CD14-positive monocyte (primary cell): ENCODE measurements around the gene GUCA1A. TPM values are rescaled to one million over a fixed set of nuclear protein-coding genes. Genes with fewer than 3 reads are reported as not detected.

Experiments
- DNase-seq, 3 donors: peaks; one replicate each; pipeline ENCODE4 v3.0.0-alpha.2; 2011 to 2022
- H2AFZ ChIP-seq: 2 replicates; pipeline ENCODE4 v1.6.0; 2012; ENCODE audit warnings: mild to moderate bottlenecking, low read depth, low read length, inconsistent platforms; ENCODE audit not compliant: insufficient read depth, poor library complexity, severe bottlenecking
- H3K27ac ChIP-seq, 2 donors: 1 replicate in 1 of 2; 2 replicates in 1 of 2; pipeline ENCODE4 v1.5.1; 2012 to 2013; ENCODE audit warnings: low read length in 2 of 2, control low read depth in 1 of 2, inconsistent platforms in 1 of 2, low read depth in 1 of 2, mild to moderate bottlenecking in 1 of 2
- H3K27me3 ChIP-seq, 2 donors: one replicate each; pipeline versions ENCODE4 v1.6.0 to v1.6.1; 2011 to 2013; ENCODE audit warnings: low read length in 2 of 2; ENCODE audit not compliant: control insufficient read depth in 2 of 2, insufficient read depth in 2 of 2
- H3K36me3 ChIP-seq, 2 donors: replicated peaks in 1 of 2; 1 replicate in 1 of 2; 2 replicates in 1 of 2; pipeline versions ENCODE4 v1.5.1 to v1.6.1; 2012 to 2013; ENCODE audit warnings: low read length in 2 of 2, control low read depth in 1 of 2, inconsistent platforms in 1 of 2, mild to moderate bottlenecking in 1 of 2; ENCODE audit not compliant: insufficient read depth in 2 of 2, control insufficient read depth in 1 of 2
- H3K4me1 ChIP-seq, 2 donors: 1 replicate in 1 of 2; 2 replicates in 1 of 2; pipeline versions ENCODE4 v1.5.1 to v1.6.1; 2012 to 2013; ENCODE audit warnings: low read length in 2 of 2, control low read depth in 1 of 2, inconsistent platforms in 1 of 2, mild to moderate bottlenecking in 1 of 2, moderate library complexity in 1 of 2; ENCODE audit not compliant: insufficient read depth in 2 of 2, control insufficient read depth in 1 of 2
- H3K4me2 ChIP-seq: replicated peaks from 2 replicates; pipeline ENCODE3; 2012; ENCODE audit warnings: low read length, moderate library complexity, mild to moderate bottlenecking; ENCODE audit not compliant: poor library complexity, severe bottlenecking; ENCODE audit errors: extremely low read depth
- H3K4me3 ChIP-seq, 3 experiments: fragments of 200-600 bp in 1 of 3; sonication (generic) in 1 of 3; replicated peaks in 1 of 3; 1 replicate in 2 of 3; 2 replicates in 1 of 3; pipeline ENCODE4 v1.5.1; 2011 to 2013; ENCODE audit warnings: low read length in 3 of 3, mild to moderate bottlenecking in 3 of 3, control low read depth in 2 of 3, low read depth in 2 of 3, inconsistent platforms in 1 of 3, moderate library complexity in 1 of 3
- H3K79me2 ChIP-seq: 2 replicates; pipeline ENCODE4 v1.6.0; 2012; ENCODE audit warnings: mild to moderate bottlenecking, control low read depth, inconsistent platforms, low read length, moderate library complexity; ENCODE audit not compliant: insufficient read depth
- H3K9ac ChIP-seq: 2 replicates; pipeline ENCODE4 v1.6.0; 2017; ENCODE audit warnings: low read length, mild to moderate bottlenecking; ENCODE audit not compliant: insufficient read depth, poor library complexity, severe bottlenecking
- H3K9me3 ChIP-seq, 2 donors: replicated peaks in 1 of 2; 1 replicate in 1 of 2; 2 replicates in 1 of 2; pipeline versions ENCODE4 v1.5.1 to v1.6.1; 2012 to 2013; ENCODE audit warnings: low read length in 2 of 2, control low read depth in 1 of 2; ENCODE audit not compliant: control insufficient read depth in 1 of 2, insufficient read depth in 1 of 2
- H4K20me1 ChIP-seq: 2 replicates; pipeline ENCODE4 v1.6.0; 2012; ENCODE audit warnings: mild to moderate bottlenecking, low read length, control low read depth, moderate library complexity; ENCODE audit not compliant: insufficient read depth
- H3K27ac Mint-ChIP-seq, 7 donors: one replicate each; pipeline ENCODE4 v1.8.0; 2020; ENCODE audit warnings: mild to moderate bottlenecking in 7 of 7, mixed read lengths in 7 of 7, moderate library complexity in 6 of 7, inconsistent platforms in 2 of 7
- H3K27me3 Mint-ChIP-seq, 3 donors: one replicate each; pipeline ENCODE4 v1.8.0; 2021 to 2022; ENCODE audit warnings: low read depth in 3 of 3, mild to moderate bottlenecking in 3 of 3, mixed read lengths in 3 of 3, moderate library complexity in 3 of 3, inconsistent platforms in 1 of 3
- H3K36me3 Mint-ChIP-seq, 2 donors: one replicate each; pipeline ENCODE4 v1.8.0; 2020; ENCODE audit warnings: mixed read lengths in 2 of 2, inconsistent platforms in 1 of 2, mild to moderate bottlenecking in 1 of 2
- H3K4me1 Mint-ChIP-seq: one replicate; pipeline ENCODE4 v1.8.0; 2020; ENCODE audit warnings: mild to moderate bottlenecking, mixed read lengths
- H3K4me3 Mint-ChIP-seq, 2 donors: one replicate each; pipeline ENCODE4 v1.8.0; 2020; ENCODE audit warnings: mild to moderate bottlenecking in 2 of 2, mixed read lengths in 2 of 2, moderate library complexity in 1 of 2
- H3K9me3 Mint-ChIP-seq, 7 donors: one replicate each; pipeline ENCODE4 v1.8.0; 2020 to 2022; ENCODE audit warnings: mixed read lengths in 7 of 7, mild to moderate bottlenecking in 6 of 7, moderate library complexity in 6 of 7, inconsistent platforms in 2 of 7
- WGBS: methylation state at CpG from one replicate; pipeline ENCODE4 v1.1.5; 2013; ENCODE audit warnings: missing lambda C conversion rate; ENCODE audit not compliant: insufficient coverage; 5-methylcytosine and 5-hydroxymethylcytosine counted together
- intact Hi-C, 2 donors: fragments of 100-400 bp; cut with micrococcal nuclease; formaldehyde crosslinking; loops; one replicate each; pipeline versions ENCODE4 v1.15.0 to v1.15.1; 2023
- polyA plus RNA-seq, 3 donors: library from polyadenylated mRNA; depleted of rRNA in 1 of 3; unstranded in 2 of 3; stranded (reverse) in 1 of 3; fragments of 300-500 nt in 2 of 3; fragments of >200 nt in 1 of 3; fragmentation: Illumina TruSeq in 2 of 3; gene quantifications; 1 replicate in 2 of 3; 2 replicates in 1 of 3; pipeline ENCODE4 v1.2.3, GENCODE V29; 2012 to 2021
- TF ChIP-seq, protein P1 (sequence below): fragments of 200-600 bp; IDR thresholded peaks from one replicate; pipeline ENCODE4 v1.8.0; 2022; ENCODE audit warnings: antibody characterized with exemption, mild to moderate bottlenecking

GUCA1A gene
- polyA plus RNA-seq, 3 donors, result not detected

DNA sequence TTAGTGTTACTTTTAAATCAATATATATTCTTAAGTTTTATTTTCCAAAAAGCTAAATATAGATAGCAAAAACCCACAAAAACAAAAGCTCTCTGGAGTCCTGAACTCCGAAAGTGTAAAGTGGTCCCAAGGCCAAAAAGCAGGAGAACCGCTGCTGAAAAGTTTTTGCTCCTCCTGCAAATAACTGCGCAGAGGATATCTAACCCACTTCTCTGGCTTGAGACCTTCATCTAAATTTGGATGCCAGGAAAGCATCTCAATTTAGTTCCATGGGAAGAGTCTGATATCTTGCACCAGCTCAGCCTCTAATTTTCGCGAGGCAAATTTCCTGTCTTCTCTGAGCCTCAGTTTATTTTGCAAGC lies 44.0 kb downstream of the GUCA1A start:
- intact Hi-C loops, result loop anchor here (5.0 to 10.0 kb wide), 3 partner anchors 330 to 675 kb away; partner anchors contain the start of genes PRICKLE4 (in 1 of the 2) and TOMM6 (in 1 of the 2)

DNA sequence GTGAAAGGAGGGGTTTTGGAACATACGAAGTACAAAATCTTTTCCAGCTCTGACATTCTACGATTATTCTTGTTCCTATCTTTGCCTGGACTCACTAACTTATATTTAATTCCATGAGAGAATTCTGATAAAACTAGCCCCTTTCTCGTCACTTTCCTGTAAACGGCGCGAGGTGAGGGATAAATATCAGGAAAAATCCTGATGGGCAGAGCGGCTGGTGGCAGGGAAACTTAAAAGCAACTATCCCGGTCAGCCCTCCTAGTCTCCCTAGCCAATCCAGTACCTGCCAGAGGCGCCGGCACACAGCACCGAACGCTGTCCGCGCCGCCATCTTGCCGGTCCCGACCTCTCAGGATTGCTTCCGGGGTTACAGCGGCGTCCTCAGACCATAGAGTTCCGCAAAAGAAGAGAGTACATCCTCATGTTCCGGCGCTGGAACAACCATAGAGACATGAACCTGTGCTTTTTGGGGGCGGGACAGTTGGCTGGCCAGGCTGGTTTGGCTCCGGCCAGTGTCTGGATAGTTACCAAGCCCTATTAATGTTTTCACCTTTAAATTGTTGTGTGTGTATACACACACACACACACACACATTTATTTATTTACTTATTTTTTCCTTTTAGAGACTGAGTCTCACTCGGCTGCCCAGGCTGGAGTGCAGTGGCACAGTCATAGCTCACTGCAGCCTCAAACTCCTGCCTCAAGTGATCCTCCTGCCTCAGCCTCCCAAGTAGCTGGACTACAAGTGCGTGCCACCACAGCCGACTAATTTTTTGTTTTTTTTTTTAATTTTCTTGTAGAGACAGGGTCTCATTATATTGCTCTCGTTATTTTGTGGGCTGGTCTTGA lies 44.6 kb downstream of the GUCA1A start, which contains the start of gene MRPS10:
TSS of gene MRPS10 (minus strand) at position 343 of the 849 bp plus-strand sequence. CDS start at position 331, 12 bp downstream.
- TF ChIP-seq, protein P1, sequence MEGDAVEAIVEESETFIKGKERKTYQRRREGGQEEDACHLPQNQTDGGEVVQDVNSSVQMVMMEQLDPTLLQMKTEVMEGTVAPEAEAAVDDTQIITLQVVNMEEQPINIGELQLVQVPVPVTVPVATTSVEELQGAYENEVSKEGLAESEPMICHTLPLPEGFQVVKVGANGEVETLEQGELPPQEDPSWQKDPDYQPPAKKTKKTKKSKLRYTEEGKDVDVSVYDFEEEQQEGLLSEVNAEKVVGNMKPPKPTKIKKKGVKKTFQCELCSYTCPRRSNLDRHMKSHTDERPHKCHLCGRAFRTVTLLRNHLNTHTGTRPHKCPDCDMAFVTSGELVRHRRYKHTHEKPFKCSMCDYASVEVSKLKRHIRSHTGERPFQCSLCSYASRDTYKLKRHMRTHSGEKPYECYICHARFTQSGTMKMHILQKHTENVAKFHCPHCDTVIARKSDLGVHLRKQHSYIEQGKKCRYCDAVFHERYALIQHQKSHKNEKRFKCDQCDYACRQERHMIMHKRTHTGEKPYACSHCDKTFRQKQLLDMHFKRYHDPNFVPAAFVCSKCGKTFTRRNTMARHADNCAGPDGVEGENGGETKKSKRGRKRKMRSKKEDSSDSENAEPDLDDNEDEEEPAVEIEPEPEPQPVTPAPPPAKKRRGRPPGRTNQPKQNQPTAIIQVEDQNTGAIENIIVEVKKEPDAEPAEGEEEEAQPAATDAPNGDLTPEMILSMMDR, result no peak
- peak within 1 kb of the TSS; percentile 81 to 97 (median 95) for H3K4me3 ChIP-seq
- Mint-ChIP-seq H3K27me3 (no peaks in the 10 kb centered on the region), H3K27ac (peak within 1 kb of the TSS; percentile 92 to 98 (median 96)), H3K36me3 (peaks cover 9 to 14% of the 10 kb centered on the region in 2 donors), H3K9me3 (peaks cover 0 to 6% (median 0%) of the 10 kb centered on the region in 7 donors), H3K4me1 (peaks cover 13% of the 10 kb centered on the region), H3K4me3 (peak within 1 kb of the TSS; percentile 91 to 96)
- H3K79me2 ChIP-seq, result peaks cover 36% of the 10 kb centered on the region
- 13% methylated on average over 24 of the region's 29 CpGs for WGBS
- peaks cover 14 to 16% of the 10 kb centered on the region in 2 donors for H3K36me3 ChIP-seq
- peaks cover 12% of the 10 kb centered on the region in 2 donors for H3K4me1 ChIP-seq
- peak; percentile 90 to 91 (median 90) for DNase-seq
- H3K9me3 ChIP-seq, result no peaks in the 10 kb centered on the region
- H3K27me3 ChIP-seq, result no peaks in the 10 kb centered on the region
- peak within 1 kb of the TSS; percentile 76 for H3K9ac ChIP-seq
- intact Hi-C loops, result loop anchor here (5.0 to 10.0 kb wide), 3 partner anchors 330 to 675 kb away; partner anchors contain the start of genes PRICKLE4 (in 1 of the 2) and TOMM6 (in 1 of the 2)
- no peaks in the 10 kb centered on the region for H4K20me1 ChIP-seq
- H2AFZ ChIP-seq, result peak within 1 kb of the TSS; percentile 94
- peak within 1 kb of the TSS; percentile 64 to 86 for H3K27ac ChIP-seq
- H3K4me2 ChIP-seq, result peak within 1 kb of the TSS; percentile 77

More for the DNA sequence above, 44.0 kb downstream of the GUCA1A start:
- H2AFZ ChIP-seq, result peak overlapping the region; percentile 94
- peak overlapping the region; percentile 76 for H3K9ac ChIP-seq
- no peaks in the 10 kb centered on the region for H4K20me1 ChIP-seq
- Mint-ChIP-seq H3K9me3 (peaks cover 0 to 6% (median 0%) of the 10 kb centered on the region in 7 donors), H3K4me3 (peak overlapping the region; percentile 91 to 96), H3K27ac (peak overlapping the region; percentile 92 to 98 (median 96)), H3K36me3 (peaks cover 13 to 18% of the 10 kb centered on the region in 2 donors), H3K27me3 (no peaks in the 10 kb centered on the region), H3K4me1 (peaks cover 13% of the 10 kb centered on the region)
- H3K27me3 ChIP-seq, result no peaks in the 10 kb centered on the region
- 17% methylated on average over 2 of the region's 5 CpGs for WGBS
- H3K4me3 ChIP-seq, result peak overlapping the region; percentile 81 to 97 (median 95)
- TF ChIP-seq, protein P1, result no peak
- peak overlapping the region in 1 of 2 donors; percentile 86 for H3K27ac ChIP-seq
- peaks cover 19 to 22% of the 10 kb centered on the region in 2 donors for H3K36me3 ChIP-seq
- no peaks in the 10 kb centered on the region for H3K9me3 ChIP-seq
- peaks cover 12% of the 10 kb centered on the region in 2 donors for H3K4me1 ChIP-seq
- no peak for DNase-seq
- H3K79me2 ChIP-seq, result peaks cover 36% of the 10 kb centered on the region
- peak overlapping the region; percentile 77 for H3K4me2 ChIP-seq
